Activated CD4-positive, alpha-beta T cell treated with anti-CD3 and anti-CD28 coated beads, Interleukin-2, Interleukin-6, amounts not matched to agents 100 ng/mL and 50 ng/mL, durations not matched to agents 16 hours and 8 hours (primary cell): ENCODE measurements around the gene NIP7.
"Not testable (repeated sequence)": the region's sequence is repeated elsewhere in the genome, so short reads cannot be mapped to it uniquely, and the experiment has no call there.

Experiments
- DNase-seq: peaks from one replicate; pipeline ENCODE4 v3.0.0-alpha.2; 2020

NIP7 gene

DNA sequence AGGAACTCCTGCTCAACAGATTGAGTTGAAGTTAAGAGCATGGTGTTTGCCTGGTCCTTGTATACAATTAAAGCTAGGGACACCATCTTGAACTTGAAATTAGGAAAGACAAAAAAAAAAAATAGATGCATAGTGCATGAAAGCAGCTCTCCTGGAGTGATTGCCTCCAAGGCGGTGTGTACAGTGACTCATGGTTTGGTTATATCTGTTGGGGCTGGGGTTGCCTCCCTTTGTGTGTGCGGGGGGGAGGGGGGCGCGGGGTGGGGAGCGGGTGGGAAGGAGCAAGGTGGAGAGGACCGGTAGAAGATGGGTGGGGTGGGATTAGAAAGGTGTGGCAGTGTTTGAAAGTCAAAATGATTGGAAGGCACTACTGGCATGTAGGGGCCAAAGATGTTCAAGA lies 8.7 kb downstream of the NIP7 start:
- no peak for DNase-seq

DNA sequence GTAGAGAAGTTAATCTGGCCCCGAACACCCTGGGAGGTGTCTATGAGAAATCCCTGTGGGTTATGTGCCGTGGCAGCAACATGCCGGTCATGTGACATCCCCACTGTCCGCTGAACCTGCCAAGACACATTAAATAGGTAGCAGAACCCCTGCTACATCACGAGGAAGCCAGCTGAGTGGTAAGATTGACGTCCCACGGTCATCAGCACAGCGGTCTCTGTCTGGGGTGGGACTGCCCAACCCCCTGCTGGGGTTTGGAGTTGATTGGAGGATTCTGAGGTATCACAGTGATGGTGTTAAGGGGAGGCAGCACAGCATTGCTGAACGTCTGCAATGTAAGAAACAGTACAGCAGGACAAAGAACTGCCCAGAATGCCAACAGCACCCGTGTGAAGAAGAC lies 10.0 kb downstream of the NIP7 start:
- no peak for DNase-seq

DNA sequence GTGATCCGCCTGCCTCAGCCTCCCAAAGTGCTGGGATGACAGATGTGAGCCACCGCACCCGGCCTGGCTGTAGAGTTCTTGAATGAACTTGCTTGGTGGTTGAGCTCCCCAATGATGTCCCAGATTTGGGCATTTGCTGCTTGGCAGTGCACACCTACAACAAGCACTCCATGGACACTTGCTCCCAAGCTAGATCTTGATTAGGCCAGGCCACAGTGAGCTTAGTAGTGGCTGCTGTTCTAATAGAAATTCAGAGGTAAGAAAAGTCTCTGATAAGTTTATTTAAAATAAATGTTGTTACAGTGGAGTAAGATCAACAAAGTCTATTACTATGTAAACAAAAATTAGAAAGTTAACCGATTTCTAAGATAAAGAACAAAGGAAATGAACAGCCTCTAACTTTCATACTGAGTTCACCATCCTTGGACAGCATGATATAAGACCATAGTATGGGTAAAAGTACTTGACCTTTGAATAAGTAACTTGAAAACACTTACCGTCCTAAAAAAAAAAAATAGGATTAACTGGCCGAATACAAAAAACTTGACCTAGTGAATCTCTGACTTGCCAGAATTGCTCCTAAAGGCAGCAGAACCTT lies 11.1 kb downstream of the NIP7 start:
- DNase-seq = no peak

DNA sequence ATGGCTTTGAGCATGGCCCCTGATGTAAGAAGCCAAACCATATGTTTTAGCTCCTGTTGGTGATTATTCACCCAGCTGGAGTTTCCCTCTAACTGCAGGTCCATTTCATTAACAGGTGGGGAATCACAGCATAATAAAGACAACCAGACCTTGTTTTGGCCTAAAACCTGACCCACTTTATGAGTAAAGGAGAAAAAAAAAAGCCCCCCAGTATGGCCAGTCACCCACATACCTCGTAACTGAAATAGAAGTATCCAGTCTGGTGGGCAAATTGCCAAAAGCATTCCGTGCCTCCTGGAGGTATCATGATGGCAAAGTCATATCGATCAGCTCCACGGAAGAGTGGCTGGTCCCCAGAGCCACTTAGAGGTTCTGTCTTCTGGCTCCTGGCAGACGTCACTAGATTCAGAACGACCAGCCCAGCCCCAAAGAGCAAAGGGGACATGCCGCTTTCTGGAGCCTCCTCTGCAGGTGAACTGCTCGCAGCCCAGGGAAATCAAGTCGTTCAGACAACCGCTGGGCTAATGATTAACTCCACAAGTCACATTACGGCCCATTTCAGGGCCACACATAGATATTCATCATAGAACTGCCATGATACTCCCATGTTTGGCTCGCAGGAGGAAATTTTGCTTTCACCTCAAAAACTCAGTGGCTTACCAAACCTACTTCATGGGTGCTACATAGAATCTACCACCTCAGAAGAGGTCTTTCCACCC lies 11.9 kb downstream of the NIP7 start, which contains the start of gene TMED6:
Gene TMED6 (minus strand): TSS at position 478 of the 719 bp plus-strand sequence. CDS start 33 bp downstream, at position 445.
- no peak for DNase-seq

DNA sequence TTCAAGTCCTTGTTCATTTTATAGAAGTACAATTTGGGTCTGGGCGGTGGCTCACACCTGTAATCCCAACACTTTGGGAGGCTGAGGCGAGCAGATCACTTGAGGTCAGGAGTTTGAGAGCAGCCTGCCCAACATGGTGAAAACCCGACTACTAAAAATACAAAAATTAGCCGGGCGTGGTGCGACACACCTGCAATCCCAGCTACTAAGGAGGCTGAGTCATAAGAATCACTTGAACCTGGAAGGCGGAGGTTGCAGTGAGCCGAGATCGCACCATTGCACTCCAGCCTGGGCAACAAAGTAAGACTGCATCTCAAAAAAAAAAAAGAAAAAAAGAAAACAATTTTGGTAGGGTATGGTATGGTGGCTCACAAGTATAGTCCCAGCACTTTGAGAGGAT lies 20.5 kb downstream of the NIP7 start:
- DNase-seq = not testable (repeated sequence)

DNA sequence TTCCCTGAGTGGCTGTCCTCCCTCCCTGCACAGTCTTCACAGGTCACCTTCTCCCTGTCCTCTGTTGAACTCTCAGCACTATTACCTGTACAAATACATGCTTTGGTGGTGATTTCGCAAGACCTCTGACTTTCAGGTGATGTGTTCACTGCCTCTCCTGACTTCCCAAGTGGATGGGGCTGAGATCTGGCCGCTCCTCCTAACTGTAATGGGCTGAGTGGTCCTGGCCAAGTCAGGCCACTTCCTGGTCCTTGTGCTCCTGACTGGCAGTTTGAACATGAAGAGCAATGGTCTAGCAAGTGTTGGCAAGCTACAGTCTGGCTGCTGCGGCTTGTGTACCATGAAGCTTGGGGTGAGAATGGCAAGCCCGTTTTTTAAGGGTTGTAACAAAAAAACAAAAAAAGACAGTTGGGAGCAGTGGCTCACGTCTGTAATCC lies 23.7 kb downstream of the NIP7 start:
- no peak for DNase-seq

DNA sequence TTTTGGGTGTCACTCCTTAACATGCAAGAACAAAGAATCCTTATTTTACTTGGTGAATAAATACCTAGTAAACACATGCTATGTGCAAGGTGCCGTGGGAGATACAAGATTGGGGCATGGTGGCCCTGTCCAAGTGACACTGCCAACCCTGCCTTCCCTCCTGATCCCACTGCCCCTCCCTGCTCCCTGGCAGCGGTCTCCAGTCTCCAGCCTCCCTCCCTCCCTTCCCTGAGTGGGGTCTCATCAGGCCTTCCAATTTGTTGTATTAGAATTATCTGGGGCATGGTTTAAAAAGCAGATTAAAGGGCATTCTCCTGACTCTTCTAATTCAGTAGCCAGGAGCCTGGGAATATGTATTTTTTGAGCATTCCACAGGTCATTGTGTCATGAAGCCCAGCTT lies 24.5 kb downstream of the NIP7 start:
- no peak for DNase-seq

DNA sequence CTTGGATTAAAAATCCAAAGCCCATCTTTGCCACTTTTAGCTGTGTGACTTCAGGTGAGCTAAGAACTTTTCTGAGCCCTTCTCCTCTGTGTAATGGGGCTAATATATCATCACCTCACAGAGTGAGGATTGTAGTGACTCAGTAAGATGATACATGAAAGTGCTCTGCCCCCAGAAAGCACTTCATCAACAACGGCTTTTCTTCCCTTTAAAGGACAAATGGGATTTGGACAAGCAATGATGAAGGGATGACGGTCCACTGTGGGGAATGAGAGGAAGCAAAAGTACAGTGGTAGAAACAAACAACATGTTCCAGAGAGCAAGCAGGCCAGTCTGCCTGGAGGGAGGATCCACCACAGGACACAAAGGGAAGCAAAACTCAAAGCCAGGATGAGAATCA lies 26.3 kb downstream of the NIP7 start:
- no peak for DNase-seq

DNA sequence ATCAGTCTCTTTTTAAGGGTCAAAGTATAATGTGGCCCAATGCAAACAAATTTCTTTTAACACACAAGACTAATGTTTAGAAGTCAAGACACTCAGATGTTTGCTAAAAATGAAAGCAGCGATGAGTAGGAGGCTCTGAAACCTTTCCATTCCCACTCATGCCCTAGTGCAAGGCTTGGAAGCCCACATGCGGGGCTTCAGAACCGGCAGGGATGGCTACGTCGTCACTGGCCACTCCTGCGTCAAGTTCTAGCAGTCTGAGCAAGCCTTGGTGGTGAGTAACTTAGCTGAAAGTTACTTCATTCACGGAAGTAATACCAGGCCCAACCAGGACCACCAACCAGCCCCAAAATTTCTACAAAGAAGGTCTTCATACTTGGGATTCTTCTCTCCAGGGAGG lies 26.9 kb downstream of the NIP7 start:
- DNase-seq = no peak

DNA sequence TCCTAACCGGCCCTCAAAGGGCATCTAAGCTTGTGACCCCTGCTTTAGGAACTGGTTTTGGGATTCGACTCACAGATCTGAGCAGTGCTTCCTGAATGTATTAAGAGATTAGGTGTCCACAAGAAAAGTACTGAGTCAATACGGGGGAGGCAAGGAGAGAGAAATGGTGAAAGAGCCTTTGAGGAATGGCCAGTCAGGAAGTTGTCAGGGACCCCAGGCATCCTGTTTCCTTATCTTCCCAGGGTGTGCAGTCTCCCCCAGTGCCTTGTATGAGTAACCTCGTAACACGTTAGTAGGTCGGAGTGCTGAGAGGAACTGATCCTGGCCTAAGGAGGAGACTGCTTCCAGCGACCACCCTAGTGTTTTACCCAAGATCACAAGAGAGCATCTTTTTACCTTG lies 28.4 kb downstream of the NIP7 start:
- DNase-seq = no peak

DNA sequence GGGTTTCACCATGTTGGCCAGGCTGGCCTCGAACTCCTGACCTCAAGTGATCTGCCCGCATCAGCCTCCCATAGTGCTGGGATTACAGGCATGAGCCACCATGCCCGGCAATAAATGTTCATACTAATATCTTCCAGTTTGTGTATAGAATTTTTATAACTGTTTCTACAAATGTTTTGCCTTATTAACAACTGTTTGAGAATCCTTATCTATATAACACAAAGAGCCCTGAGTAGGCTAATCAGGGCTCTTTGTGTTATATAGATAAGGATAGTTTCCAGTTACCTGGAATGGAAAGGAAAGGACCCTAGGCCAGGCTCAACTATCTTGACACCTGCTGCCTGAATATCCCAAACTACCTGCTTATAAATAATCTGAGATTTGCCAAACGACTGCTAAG lies 29.3 kb downstream of the NIP7 start:
- no peak for DNase-seq

DNA sequence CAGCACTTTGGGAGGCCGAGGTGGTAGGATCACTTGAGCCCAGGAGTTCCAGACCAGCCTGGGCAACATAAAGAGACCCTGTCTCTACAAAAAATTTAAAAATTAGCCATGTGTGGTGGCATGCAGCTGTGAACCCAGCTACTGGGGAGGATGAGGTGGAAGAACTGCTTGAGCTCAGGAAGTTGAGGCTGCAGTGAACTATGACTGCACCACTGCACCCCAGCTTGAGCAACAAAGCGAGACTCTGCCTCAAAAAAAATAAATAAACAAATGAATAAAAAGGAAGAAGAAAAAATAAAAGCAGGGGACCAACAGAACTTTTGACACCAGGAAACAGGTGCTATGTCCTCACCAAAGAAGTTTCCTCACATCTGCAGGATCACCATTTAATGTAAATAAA lies 32.0 kb downstream of the NIP7 start:
- DNase-seq = no peak

DNA sequence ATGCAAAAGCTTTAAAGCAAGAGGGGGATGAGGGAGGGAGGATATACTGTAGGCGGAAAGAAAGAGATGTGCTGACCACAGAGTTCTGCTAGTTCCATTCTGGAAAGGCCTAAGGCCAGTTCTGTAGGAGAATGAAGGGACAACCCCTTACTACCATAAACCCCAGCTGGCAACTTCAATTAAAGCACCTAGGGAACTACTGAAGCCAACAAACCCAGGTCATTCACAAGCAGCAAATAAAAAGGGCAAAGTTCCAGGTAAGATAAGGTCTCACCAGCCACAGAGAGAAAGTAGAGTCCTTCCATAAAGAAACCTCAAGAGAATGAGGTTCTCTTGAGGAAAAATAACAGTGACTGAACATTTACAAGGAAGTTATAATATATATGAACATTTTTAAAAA lies 33.4 kb downstream of the NIP7 start:
- DNase-seq = no peak

DNA sequence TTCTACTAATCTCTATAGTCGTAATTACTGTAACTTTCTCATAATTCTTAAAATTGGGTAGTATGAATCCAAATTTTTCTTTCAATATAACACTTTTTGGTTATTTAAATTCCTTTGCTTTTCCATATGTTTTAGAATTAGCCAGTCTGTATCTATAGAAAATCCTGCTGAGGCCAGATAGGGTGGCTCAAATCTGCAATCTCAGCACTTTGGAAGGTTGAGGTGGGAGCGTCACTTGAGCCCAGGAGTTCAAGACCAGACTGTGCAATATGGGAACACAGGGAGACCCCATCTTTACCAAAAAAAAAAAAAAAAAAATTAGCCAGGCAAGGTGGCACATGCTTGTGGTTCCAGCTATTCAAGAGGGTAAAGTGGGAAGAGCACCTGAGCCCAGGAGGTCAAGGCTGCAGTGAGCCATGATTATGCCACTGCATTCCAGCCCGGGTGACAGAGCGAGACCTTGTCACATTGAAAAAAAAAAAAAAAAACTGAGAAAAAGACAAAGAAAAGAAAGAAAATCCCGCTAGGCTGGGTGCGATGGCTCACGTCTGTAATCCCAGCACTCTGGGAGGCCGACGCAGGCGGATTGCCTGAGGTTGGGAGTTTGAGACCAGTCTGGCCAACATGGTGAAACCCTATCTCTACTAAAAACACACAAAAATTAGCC lies 37.0 kb downstream of the NIP7 start:
- DNase-seq = no peak

DNA sequence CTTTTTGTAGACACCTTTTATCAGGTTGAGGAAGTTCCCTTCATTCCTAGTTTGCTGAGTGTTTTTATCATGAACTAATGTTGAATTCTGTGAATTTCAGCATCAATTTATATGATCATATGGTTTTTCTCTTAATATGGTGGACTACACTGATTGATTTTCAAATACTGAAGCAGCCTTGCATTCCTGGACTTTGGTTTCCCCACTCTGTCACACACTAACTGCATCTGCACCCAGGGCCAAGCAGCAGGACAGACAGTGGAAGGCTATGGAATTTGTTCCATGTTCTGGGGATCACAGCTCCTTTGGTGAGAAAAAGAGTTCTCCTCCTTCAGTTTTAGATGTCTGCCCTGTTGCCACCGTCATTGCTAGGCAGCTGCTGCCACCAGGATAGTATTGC lies 38.5 kb downstream of the NIP7 start:
- no peak for DNase-seq

DNA sequence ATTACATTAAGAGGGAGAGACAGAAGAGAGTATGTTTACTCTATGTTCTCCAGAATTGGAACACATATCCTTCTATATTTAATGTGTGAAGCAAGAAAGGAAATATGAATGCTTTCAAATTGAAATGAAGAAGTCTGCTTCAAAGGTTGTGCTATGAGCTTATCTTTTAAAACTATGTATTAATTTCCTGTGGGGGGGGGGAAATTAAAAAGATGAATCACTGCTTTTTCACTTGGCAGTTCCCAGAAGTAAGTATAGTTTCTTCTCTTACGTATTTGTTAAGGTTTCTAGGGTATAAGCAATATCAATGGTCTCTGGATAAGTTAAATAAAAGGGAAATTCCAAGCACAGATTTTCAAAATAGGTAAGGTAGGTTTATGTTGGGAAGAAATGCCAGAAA lies 39.2 kb downstream of the NIP7 start:
- DNase-seq = no peak

DNA sequence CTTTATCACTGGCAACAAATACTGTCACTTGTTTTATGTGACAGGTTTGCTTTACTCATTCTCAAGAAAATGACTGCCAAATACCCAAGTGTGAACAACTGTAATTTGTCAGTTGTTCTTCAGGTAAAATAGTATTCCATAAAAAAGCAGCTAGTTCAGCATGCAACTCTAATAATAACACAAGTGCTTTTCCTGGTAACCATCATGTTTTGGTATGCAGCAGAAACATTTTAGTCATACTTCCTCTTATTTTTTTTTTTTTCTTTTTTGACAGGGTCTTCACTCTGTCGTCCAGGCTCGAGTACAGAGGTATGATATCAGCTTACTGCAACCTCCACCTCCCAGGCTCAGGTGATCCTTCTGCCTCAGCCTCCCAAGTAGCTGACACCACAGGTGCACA lies 41.7 kb downstream of the NIP7 start:
- no peak for DNase-seq

DNA sequence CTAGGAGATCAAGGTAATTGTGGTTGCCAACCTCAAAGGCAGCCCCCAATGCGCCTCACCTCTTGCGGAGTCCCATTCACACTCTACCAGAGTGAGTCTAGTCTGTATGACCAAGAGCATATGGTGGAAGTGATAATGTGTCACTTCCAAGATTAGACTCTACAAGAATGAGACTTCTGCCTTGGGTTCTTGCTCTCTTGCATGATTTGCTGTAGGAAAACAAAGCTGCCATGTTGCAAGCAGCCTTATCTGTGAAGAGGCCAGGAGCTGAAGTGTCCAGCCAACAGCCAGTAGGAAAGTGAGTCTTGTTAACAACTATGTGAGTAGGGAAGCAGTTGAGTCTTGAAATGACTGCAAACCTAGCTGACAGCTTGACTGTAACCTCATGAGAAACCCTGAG lies 42.8 kb downstream of the NIP7 start:
- DNase-seq = no peak

DNA sequence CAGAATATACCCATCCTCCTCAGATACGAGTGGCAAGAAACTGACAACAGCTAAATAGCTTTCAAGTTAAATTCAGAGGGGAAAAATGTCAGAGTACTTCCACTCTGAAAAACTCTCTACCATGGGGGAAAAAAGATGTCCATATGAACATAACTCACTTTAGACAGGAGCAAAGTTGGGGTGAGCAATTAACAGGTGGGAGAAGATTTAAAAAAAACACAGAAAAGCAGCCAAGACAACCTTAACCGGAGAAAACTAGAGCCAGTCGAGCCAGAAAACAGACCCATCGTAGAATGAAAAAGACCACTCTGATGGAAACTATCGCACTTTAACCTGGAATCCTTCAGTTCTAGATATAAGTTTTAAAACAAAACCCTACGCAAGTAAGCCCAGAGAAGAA lies 45.4 kb downstream of the NIP7 start:
- DNase-seq = no peak

DNA sequence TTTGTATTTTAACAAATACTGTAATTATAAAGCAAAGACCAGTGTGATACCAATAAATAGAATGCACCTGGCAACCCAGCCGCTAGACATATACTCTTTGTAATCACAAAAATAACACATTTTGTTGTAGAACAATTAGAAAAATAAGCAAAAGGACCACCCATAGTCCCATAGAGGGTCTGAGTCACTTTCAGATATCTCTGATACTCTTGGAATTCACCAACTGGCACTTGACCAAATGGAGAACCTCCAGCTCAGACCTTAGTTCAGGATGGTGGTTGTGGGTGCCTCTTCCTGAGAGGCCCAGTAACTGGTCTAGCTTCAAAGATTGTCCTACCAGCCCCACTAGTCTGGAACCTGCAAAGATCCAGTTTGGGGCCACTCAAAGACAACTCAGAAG lies 47.0 kb downstream of the NIP7 start:
- no peak for DNase-seq
